KG1 (cell line): ENCODE measurements around the gene EDNRA.

Experiments used
- DNase-seq: peaks from one replicate; lab custom pipeline; 2025; lab: John Stamatoyannopoulos, UW

The EDNRA gene

GRCh38 chr4:147589586-147589985 is 108.7 kb downstream of the EDNRA start:
- no peak for DNase-seq

GRCh38 chr4:147590249-147590920 is 109.5 kb downstream of the EDNRA start:
- DNase-seq = peak; percentile 1

- DNase-seq = no peak
Observed at GRCh38 chr4:147591106-147591505, 110.2 kb downstream of the EDNRA start.

DNA sequence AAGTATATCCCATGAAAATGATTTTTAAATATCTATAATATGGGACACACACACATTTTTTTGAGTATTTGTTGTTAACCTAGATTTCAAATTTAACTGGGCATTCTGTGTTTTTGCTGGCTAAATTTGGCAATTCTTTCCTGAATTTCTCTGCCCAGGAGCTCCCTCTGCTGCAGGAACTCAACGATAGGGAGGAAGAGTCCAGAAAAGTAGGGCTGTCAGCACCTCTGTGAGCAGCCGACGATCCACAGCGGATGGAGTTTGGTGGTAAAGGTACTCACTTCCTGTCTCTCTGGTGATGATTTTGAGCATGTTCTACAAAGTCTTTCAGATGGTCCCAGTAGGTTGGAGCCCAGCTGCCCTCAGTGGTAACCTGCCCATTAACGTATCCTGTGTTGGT is 113.2 kb downstream of the EDNRA start:
- no peak for DNase-seq
